ENCODE data around the gene RPL36AL.
"Not testable (repeated sequence)": the region's sequence is repeated elsewhere in the genome, so short reads cannot be mapped to it uniquely, and the experiment has no call there.

DNA sequence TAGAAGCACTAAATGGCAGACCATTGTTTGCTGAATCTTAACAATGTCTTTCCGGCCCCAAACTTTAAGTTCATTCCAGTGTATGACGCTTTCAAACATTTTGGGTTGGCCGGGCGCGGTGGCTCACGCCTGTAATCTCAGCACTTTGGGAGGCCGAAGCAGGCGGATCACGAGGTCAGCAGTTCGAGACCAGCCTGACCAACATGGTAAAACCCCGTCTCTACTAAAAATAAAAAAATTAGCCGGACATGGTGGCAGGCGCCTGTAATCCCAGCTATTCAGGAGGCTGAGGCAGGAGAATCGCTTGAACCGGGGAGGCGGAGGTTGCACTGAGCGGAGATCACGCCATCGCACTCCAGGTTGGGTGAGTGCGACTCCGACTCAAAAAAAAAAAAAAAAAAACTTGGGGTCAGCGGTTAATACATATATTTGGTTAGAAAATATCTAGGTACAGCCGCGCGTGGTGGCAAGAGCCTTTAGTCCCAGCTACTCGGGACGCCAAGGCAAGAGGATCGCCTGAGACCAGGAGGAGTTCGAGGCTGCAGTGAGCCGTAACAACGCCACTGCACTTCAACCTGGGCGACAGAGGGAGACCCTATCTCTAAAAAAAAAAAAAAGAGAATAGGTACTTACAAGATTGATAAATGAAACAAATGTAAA is 35.3 kb downstream of the RPL36AL start:
- TF ChIP-seq, protein P1, sequence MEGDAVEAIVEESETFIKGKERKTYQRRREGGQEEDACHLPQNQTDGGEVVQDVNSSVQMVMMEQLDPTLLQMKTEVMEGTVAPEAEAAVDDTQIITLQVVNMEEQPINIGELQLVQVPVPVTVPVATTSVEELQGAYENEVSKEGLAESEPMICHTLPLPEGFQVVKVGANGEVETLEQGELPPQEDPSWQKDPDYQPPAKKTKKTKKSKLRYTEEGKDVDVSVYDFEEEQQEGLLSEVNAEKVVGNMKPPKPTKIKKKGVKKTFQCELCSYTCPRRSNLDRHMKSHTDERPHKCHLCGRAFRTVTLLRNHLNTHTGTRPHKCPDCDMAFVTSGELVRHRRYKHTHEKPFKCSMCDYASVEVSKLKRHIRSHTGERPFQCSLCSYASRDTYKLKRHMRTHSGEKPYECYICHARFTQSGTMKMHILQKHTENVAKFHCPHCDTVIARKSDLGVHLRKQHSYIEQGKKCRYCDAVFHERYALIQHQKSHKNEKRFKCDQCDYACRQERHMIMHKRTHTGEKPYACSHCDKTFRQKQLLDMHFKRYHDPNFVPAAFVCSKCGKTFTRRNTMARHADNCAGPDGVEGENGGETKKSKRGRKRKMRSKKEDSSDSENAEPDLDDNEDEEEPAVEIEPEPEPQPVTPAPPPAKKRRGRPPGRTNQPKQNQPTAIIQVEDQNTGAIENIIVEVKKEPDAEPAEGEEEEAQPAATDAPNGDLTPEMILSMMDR (IDR thresholded peaks at IDR 0.05) = not testable (repeated sequence)
- not testable (repeated sequence) for TF ChIP-seq POLR2A (IDR thresholded peaks at IDR 0.05)

Data from testis (tissue), 2 donors.